H9 (cell line): ENCODE results near the gene HIVEP1. TPM values are rescaled to one million over a fixed set of nuclear protein-coding genes. Genes with fewer than 3 reads are reported as not detected.

Experiments used
- DNase-seq: peaks from one replicate; pipeline ENCODE4 v3.0.0-alpha.2; 2017
- H2AFZ ChIP-seq: one replicate; pipeline ENCODE4 v1.6.1; 2013; ENCODE audit warnings: mild to moderate bottlenecking, low read length, control low read depth, moderate library complexity
- H2AK5ac ChIP-seq: 2 replicates; pipeline ENCODE4 v1.6.1; 2013; ENCODE audit warnings: low read length, control low read depth, mixed read lengths; ENCODE audit not compliant: insufficient read length
- H2BK120ac ChIP-seq: one replicate; pipeline ENCODE4 v1.6.1; 2013; ENCODE audit warnings: low read depth, mild to moderate bottlenecking, low read length, control low read depth, inconsistent platforms; ENCODE audit not compliant: poor library complexity, severe bottlenecking
- H2BK12ac ChIP-seq: 2 replicates; pipeline ENCODE4 v1.6.1; 2013; ENCODE audit warnings: low read length, control low read depth, mixed read lengths, low read depth; ENCODE audit not compliant: insufficient read length
- H2BK15ac ChIP-seq: 2 replicates; pipeline ENCODE4 v1.6.1; 2013; ENCODE audit warnings: low read depth, low read length, control low read depth
- H2BK20ac ChIP-seq: one replicate; pipeline ENCODE4 v1.6.1; 2013; ENCODE audit warnings: low read depth, mild to moderate bottlenecking, low read length, control low read depth, inconsistent platforms; ENCODE audit not compliant: poor library complexity, severe bottlenecking
- H2BK5ac ChIP-seq: 2 replicates; pipeline ENCODE4 v1.6.1; 2013; ENCODE audit warnings: low read length, control low read depth, mixed read lengths; ENCODE audit not compliant: insufficient read length
- H3K14ac ChIP-seq: 2 replicates; pipeline ENCODE4 v1.6.1; 2013; ENCODE audit warnings: low read length, control low read depth; ENCODE audit not compliant: insufficient read depth
- H3K18ac ChIP-seq: 2 replicates; pipeline ENCODE4 v1.6.1; 2013; ENCODE audit warnings: low read depth, mild to moderate bottlenecking, mixed read lengths, low read length, control low read depth; ENCODE audit not compliant: insufficient read length
- H3K23ac ChIP-seq: 2 replicates; pipeline ENCODE4 v1.6.1; 2013; ENCODE audit warnings: low read length, control low read depth, mixed read lengths, low read depth; ENCODE audit not compliant: insufficient read length
- H3K23me2 ChIP-seq: 2 replicates; pipeline ENCODE4 v1.6.1; 2013; ENCODE audit warnings: low read depth, mild to moderate bottlenecking, mixed read lengths, low read length, control low read depth; ENCODE audit not compliant: insufficient read length, poor library complexity, severe bottlenecking
- H3K27ac ChIP-seq: 2 replicates; pipeline ENCODE4 v1.5.1; 2013; ENCODE audit warnings: low read length, control low read depth, mixed read lengths, low read depth; ENCODE audit not compliant: insufficient read length
- H3K27me3 ChIP-seq: 2 replicates; pipeline ENCODE4 v1.6.1; 2013; ENCODE audit warnings: low read length, control low read depth, inconsistent platforms; ENCODE audit not compliant: insufficient read depth
- H3K4ac ChIP-seq: 2 replicates; pipeline ENCODE4 v1.6.1; 2013; ENCODE audit warnings: low read depth, mild to moderate bottlenecking, control low read depth, inconsistent platforms, low read length, moderate library complexity
- H3K4me1 ChIP-seq: 2 replicates; pipeline ENCODE4 v1.6.1; 2013; ENCODE audit warnings: low read length, control low read depth, inconsistent platforms; ENCODE audit not compliant: insufficient read depth
- H3K4me2 ChIP-seq: 2 replicates; pipeline ENCODE4 v1.6.1; 2013; ENCODE audit warnings: low read length, control low read depth, mixed read lengths; ENCODE audit not compliant: insufficient read length, insufficient read depth
- H3K56ac ChIP-seq: 2 replicates; pipeline ENCODE4 v1.6.1; 2013; ENCODE audit warnings: low read depth, mild to moderate bottlenecking, mixed read lengths, low read length, control low read depth; ENCODE audit not compliant: insufficient read length
- H3K79me1 ChIP-seq: 2 replicates; pipeline ENCODE4 v1.6.1; 2013; ENCODE audit warnings: low read depth, mild to moderate bottlenecking, moderate library complexity, low read length, control low read depth, inconsistent platforms; ENCODE audit not compliant: insufficient read depth, poor library complexity, severe bottlenecking
- H3K79me2 ChIP-seq: 2 replicates; pipeline ENCODE4 v1.6.1; 2013; ENCODE audit warnings: low read length, control low read depth, inconsistent platforms; ENCODE audit not compliant: insufficient read depth
- H3K9ac ChIP-seq: 2 replicates; pipeline ENCODE4 v1.6.1; 2013; ENCODE audit warnings: low read length, control low read depth, mixed read lengths; ENCODE audit not compliant: insufficient read length; ENCODE audit errors: extremely low read depth
- H3K9me3 ChIP-seq: one replicate; pipeline ENCODE4 v1.6.1; 2013; ENCODE audit warnings: low read depth, low read length, inconsistent platforms; ENCODE audit not compliant: control insufficient read depth
- H3T11ph ChIP-seq: one replicate; pipeline ENCODE4 v1.6.1; 2013; ENCODE audit warnings: mild to moderate bottlenecking, low read length, control low read depth, inconsistent platforms
- H4K20me1 ChIP-seq: one replicate; pipeline ENCODE4 v1.6.1; 2013; ENCODE audit not compliant: control insufficient read depth, insufficient read length, insufficient read depth
- H4K5ac ChIP-seq: 2 replicates; pipeline ENCODE4 v1.6.1; 2013; ENCODE audit warnings: low read depth, mild to moderate bottlenecking, mixed read lengths, low read length, control low read depth; ENCODE audit not compliant: insufficient read length
- H4K8ac ChIP-seq: replicated peaks from 2 replicates; pipeline ENCODE4 v1.6.1; 2013; ENCODE audit warnings: low read length, control low read depth, mixed read lengths, low read depth; ENCODE audit not compliant: insufficient read length
- H4K91ac ChIP-seq: 2 replicates; pipeline ENCODE4 v1.6.1; 2013; ENCODE audit warnings: low read depth, mild to moderate bottlenecking, moderate library complexity, mixed read lengths, low read length, control low read depth; ENCODE audit not compliant: insufficient read length
- H3K27ac Mint-ChIP-seq, 3 experiments: 2 replicates in 2 of 3; 3 replicates in 1 of 3; pipeline ENCODE4 v1.8.0; 2020 to 2021; ENCODE audit warnings: mixed read lengths in 3 of 3, mild to moderate bottlenecking in 1 of 3, moderate library complexity in 1 of 3
- H3K27me3 Mint-ChIP-seq: 2 replicates; pipeline ENCODE4 v1.8.0; 2021; ENCODE audit warnings: low read depth, mild to moderate bottlenecking, moderate library complexity, mixed read lengths
- H3K36me3 Mint-ChIP-seq, 3 experiments: 2 replicates in 2 of 3; 3 replicates in 1 of 3; pipeline ENCODE4 v1.8.0; 2020 to 2021; ENCODE audit warnings: low read depth in 3 of 3, mixed read lengths in 3 of 3; ENCODE audit not compliant: insufficient read depth in 1 of 3
- H3K4me1 Mint-ChIP-seq, 2 experiments: 2 replicates each; pipeline ENCODE4 v1.8.0; 2020; ENCODE audit warnings: mixed read lengths in 2 of 2
- H3K4me3 Mint-ChIP-seq, 2 experiments: 2 replicates in 1 of 2; 3 replicates in 1 of 2; pipeline ENCODE4 v1.8.0; 2020 to 2021; ENCODE audit warnings: mild to moderate bottlenecking in 2 of 2, mixed read lengths in 2 of 2, moderate library complexity in 1 of 2
- H3K9me3 Mint-ChIP-seq, 2 experiments: 2 replicates in 1 of 2; 3 replicates in 1 of 2; pipeline ENCODE4 v1.8.0; 2020; ENCODE audit warnings: mild to moderate bottlenecking in 2 of 2, mixed read lengths in 2 of 2, moderate library complexity in 1 of 2
- WGBS: extraction: QIAGEN DNeasy Blood & Tissue Kit; methylation state at CpG from one replicate; pipeline ENCODE4 v1.1.7; 2013; ENCODE audit warnings: missing lambda C conversion rate, low lambda C conversion rate, mixed read lengths; ENCODE audit not compliant: insufficient read length; ENCODE audit errors: extremely low coverage; 5-methylcytosine and 5-hydroxymethylcytosine counted together
- total RNA-seq: library from RNA; stranded (reverse); gene quantifications from 2 replicates; pipeline ENCODE4 v1.2.1, GENCODE V29; 2021
- TF ChIP-seq, protein P1 (sequence below): fragments of 200-600 bp; sonication (generic); conservative IDR thresholded peaks from 3 replicates; pipeline ENCODE4 v1.8.0; 2021; ENCODE audit warnings: antibody characterized with exemption, mild to moderate bottlenecking

HIVEP1 gene
- total RNA-seq, 1 experiment from 2014 or later: 44.2 TPM

DNA sequence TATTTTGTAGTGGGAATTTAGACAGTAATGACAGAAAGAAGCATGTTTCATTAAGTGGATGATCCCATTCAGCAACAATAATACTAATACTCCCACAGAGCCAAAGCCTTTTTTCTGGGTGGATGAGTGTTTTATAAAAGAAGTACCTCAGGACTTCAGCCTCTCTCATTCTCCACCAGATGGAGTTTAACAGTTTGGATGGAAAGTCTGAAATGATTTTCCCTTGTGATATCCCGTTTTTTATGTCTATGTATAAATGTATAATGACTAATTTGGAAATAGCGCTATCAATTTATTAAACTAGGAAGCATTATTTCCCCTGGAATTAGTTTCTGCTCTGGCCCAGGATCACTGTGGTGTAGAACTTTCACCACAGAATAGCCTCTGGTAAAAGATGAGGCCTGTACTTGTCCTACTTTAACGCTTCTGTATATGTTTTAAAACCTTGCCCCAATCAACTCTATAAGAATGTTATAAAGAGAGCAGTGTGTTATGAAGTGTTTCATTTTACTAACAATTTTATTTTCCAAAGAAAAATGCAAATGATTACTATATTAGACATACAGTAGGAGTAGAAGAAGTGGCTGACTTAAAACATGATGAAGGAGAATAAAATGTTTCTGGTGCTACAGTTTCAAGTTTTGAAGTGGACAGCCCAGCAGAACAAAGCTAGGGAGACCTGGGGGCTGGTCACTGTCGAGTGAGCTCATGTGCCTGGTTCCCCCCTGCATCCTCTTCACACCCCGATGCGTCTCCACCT, 135.6 kb downstream of the HIVEP1 start:
- Histone ChIP-seq H2BK15ac (no peak overlapping the region), H2BK20ac (no peak overlapping the region), H3K14ac (no peak overlapping the region), H4K20me1 (no peaks in the 10 kb centered on the region), H4K91ac (no peak overlapping the region), H3K4ac (no peak overlapping the region), H3K79me2 (no peaks in the 10 kb centered on the region), H4K8ac (no peak overlapping the region), H3K56ac (no peak overlapping the region), H2AFZ (no peak overlapping the region), H2BK5ac (no peak overlapping the region), H3K27ac (no peak overlapping the region), H3T11ph (no peak overlapping the region), H2BK120ac (no peak overlapping the region), H4K5ac (no peak overlapping the region), H3K27me3 (no peaks in the 10 kb centered on the region), H3K23ac (no peak overlapping the region), H2BK12ac (no peak overlapping the region), H3K18ac (no peak overlapping the region), H3K9ac (no peak overlapping the region), H3K9me3 (no peaks in the 10 kb centered on the region), H2AK5ac (no peak overlapping the region), H3K79me1 (no peaks in the 10 kb centered on the region), H3K4me2 (no peak overlapping the region), H3K23me2 (no peaks in the 10 kb centered on the region), H3K4me1 (no peaks in the 10 kb centered on the region)
- Mint-ChIP-seq H3K36me3 (peaks cover 0 to 14% (median 0%) of the 10 kb centered on the region in 3 experiments; a peak in 3 of 7 replicates), H3K4me1 (peaks cover 5 to 7% of the 10 kb centered on the region in 2 experiments), H3K27ac (peak overlapping the region in 2 of 3 experiments; percentile 62 to 69; a peak in 3 of 7 replicates), H3K9me3 (peaks cover 4 to 8% of the 10 kb centered on the region in 2 experiments; a peak in 4 of 5 replicates), H3K27me3 (no peaks in the 10 kb centered on the region), H3K4me3 (no peak overlapping the region)
- WGBS: no CpG with 5 or more reads among the region's 6 CpGs
- TF ChIP-seq, protein P1, sequence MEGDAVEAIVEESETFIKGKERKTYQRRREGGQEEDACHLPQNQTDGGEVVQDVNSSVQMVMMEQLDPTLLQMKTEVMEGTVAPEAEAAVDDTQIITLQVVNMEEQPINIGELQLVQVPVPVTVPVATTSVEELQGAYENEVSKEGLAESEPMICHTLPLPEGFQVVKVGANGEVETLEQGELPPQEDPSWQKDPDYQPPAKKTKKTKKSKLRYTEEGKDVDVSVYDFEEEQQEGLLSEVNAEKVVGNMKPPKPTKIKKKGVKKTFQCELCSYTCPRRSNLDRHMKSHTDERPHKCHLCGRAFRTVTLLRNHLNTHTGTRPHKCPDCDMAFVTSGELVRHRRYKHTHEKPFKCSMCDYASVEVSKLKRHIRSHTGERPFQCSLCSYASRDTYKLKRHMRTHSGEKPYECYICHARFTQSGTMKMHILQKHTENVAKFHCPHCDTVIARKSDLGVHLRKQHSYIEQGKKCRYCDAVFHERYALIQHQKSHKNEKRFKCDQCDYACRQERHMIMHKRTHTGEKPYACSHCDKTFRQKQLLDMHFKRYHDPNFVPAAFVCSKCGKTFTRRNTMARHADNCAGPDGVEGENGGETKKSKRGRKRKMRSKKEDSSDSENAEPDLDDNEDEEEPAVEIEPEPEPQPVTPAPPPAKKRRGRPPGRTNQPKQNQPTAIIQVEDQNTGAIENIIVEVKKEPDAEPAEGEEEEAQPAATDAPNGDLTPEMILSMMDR: peak; percentile 23; the same call in 1 of the 3 replicates
- DNase-seq: no peak
